ENCODE measurements around the gene NCOA1. TPM values are rescaled to one million over a fixed set of nuclear protein-coding genes. Genes with fewer than 3 reads are reported as not detected.

NCOA1 gene
- polyA plus RNA-seq, 1 donor from 2014 or later: 23.0 TPM

- Histone ChIP-seq H3K36me3 (ENCODE audit: insufficient read depth, low read length) (peaks cover 5% of the 10 kb centered on the region), H3F3A (ENCODE audit: insufficient read depth, low read length, poor library complexity, severe bottlenecking) (no peaks in the 10 kb centered on the region), H4K20me1 (ENCODE audit: insufficient read depth) (no peaks in the 10 kb centered on the region), H3K27ac (ENCODE audit: low read length) (no peak overlapping the region), H2AFZ (ENCODE audit: low read depth, low read length) (no peak overlapping the region), H3K9me2 (ENCODE audit: insufficient read depth, low read length) (no peaks in the 10 kb centered on the region), H3K4me2 (ENCODE audit: low read length) (no peak overlapping the region), H3K9me3 (ENCODE audit: low read length) (peaks cover 7% of the 10 kb centered on the region), H3K4me3 (ENCODE audit: low read length) (no peak overlapping the region), H3K27me3 (ENCODE audit: insufficient read depth, low read depth, low read length) (no peaks in the 10 kb centered on the region), H3K9ac (ENCODE audit: low read length) (no peak overlapping the region), H3K79me2 (replicated peaks; ENCODE audit: insufficient read depth, low read length) (peaks cover 13% of the 10 kb centered on the region)
- TF ChIP-seq REST (IDR thresholded peaks at IDR 0.05; ENCODE audit: borderline replicate concordance): no peak
- no peak for TF ChIP-seq SMC3 (conservative IDR thresholded peaks at IDR 0.05; ENCODE audit: poor library complexity)
- TF ChIP-seq EZH2 (IDR thresholded peaks at IDR 0.05; ENCODE audit: borderline replicate concordance, insufficient read depth, low read length, poor library complexity, severe bottlenecking): no peak
These were observed 144.1 kb downstream of the NCOA1 start for GRCh38 chr2:24635181-24635580.

GRCh38 chr2:24638568-24638967 lies 147.5 kb downstream of the NCOA1 start:
- H3K27ac ChIP-seq (ENCODE audit: low read length): no peak overlapping the region
- no peak overlapping the region for H3K9ac ChIP-seq (ENCODE audit: low read length)
- H3K36me3 ChIP-seq (ENCODE audit: insufficient read depth, low read length): peaks cover 5% of the 10 kb centered on the region
- no peaks in the 10 kb centered on the region for H4K20me1 ChIP-seq (ENCODE audit: insufficient read depth)
- H3K9me3 ChIP-seq (ENCODE audit: low read length): peaks cover 7% of the 10 kb centered on the region
- H2AFZ ChIP-seq (ENCODE audit: low read depth, low read length): no peak overlapping the region
- H3K27me3 ChIP-seq (ENCODE audit: insufficient read depth, low read depth, low read length): no peaks in the 10 kb centered on the region
- TF ChIP-seq RAD21 (conservative IDR thresholded peaks at IDR 0.05): no peak
- TF ChIP-seq SMC3 (conservative IDR thresholded peaks at IDR 0.05; ENCODE audit: poor library complexity): no peak
- TF ChIP-seq TAF1 (IDR thresholded peaks at IDR 0.05; ENCODE audit: low read depth): no peak
- no peak for TF ChIP-seq POLR2AphosphoS5 (IDR thresholded peaks at IDR 0.05)
- no peak for TF ChIP-seq MXI1 (conservative IDR thresholded peaks at IDR 0.05; ENCODE audit: poor library complexity, severe bottlenecking)
- no peak for TF ChIP-seq CTCF (IDR thresholded peaks at IDR 0.05; ENCODE audit: poor library complexity, severe bottlenecking)
- no peak for TF ChIP-seq REST (IDR thresholded peaks at IDR 0.05; ENCODE audit: borderline replicate concordance)
- TF ChIP-seq EZH2 (IDR thresholded peaks at IDR 0.05; ENCODE audit: borderline replicate concordance, insufficient read depth, low read length, poor library complexity, severe bottlenecking): no peak
- TF ChIP-seq EP300 (conservative IDR thresholded peaks at IDR 0.05; ENCODE audit: poor library complexity, severe bottlenecking): no peak
- H3K4me3 ChIP-seq (ENCODE audit: low read length): no peak overlapping the region
- H3K9me2 ChIP-seq (ENCODE audit: insufficient read depth, low read length): no peaks in the 10 kb centered on the region
- H3K79me2 ChIP-seq (replicated peaks; ENCODE audit: insufficient read depth, low read length): peaks cover 3% of the 10 kb centered on the region
- no peak overlapping the region for H3K4me2 ChIP-seq (ENCODE audit: low read length)
- no peaks in the 10 kb centered on the region for H3F3A ChIP-seq (ENCODE audit: insufficient read depth, low read length, poor library complexity, severe bottlenecking)
